Neuronal stem cell (in vitro differentiated cells): Measurements from ENCODE around the gene MROH7.

Experiments
- DNase-seq: peaks from one replicate; pipeline ENCODE4 v3.0.0-alpha.2; 2013; ENCODE audit warnings: low spot score
- H2AFZ ChIP-seq: one replicate; pipeline ENCODE4 v1.6.1; 2013; ENCODE audit warnings: mild to moderate bottlenecking, low read length, inconsistent platforms
- H2AK5ac ChIP-seq: 2 replicates; pipeline ENCODE4 v1.6.1; 2013; ENCODE audit warnings: low read depth, mild to moderate bottlenecking, inconsistent platforms, low read length, moderate library complexity, mixed read lengths
- H2BK120ac ChIP-seq: 2 replicates; pipeline ENCODE4 v1.6.1; 2013; ENCODE audit warnings: low read depth, mild to moderate bottlenecking, inconsistent platforms, low read length, moderate library complexity, mixed read lengths
- H2BK12ac ChIP-seq: one replicate; pipeline ENCODE4 v1.6.1; 2013; ENCODE audit warnings: low read length, inconsistent platforms
- H2BK15ac ChIP-seq: 2 replicates; pipeline ENCODE4 v1.6.1; 2013; ENCODE audit warnings: mild to moderate bottlenecking, low read length, inconsistent platforms, mixed read lengths
- H2BK5ac ChIP-seq: one replicate; pipeline ENCODE4 v1.6.1; 2013; ENCODE audit warnings: inconsistent platforms, mild to moderate bottlenecking, low read length, moderate library complexity
- H3K14ac ChIP-seq: one replicate; pipeline ENCODE4 v1.6.1; 2013; ENCODE audit warnings: low read length, inconsistent platforms
- H3K18ac ChIP-seq: 2 replicates; pipeline ENCODE4 v1.6.1; 2013; ENCODE audit warnings: low read length, inconsistent platforms
- H3K23ac ChIP-seq: 2 replicates; pipeline ENCODE4 v1.6.1; 2013; ENCODE audit warnings: low read depth, mild to moderate bottlenecking, mixed read lengths, low read length, inconsistent platforms; ENCODE audit not compliant: poor library complexity
- H3K27ac ChIP-seq: replicated peaks from 3 replicates; pipeline ENCODE4 v1.5.1; 2013; ENCODE audit warnings: low read length, inconsistent platforms
- H3K27me3 ChIP-seq, 3 experiments: 2 replicates each; pipeline ENCODE4 v1.6.1; 2013; ENCODE audit warnings: low read length in 3 of 3, mild to moderate bottlenecking in 2 of 3, inconsistent platforms in 1 of 3, low read depth in 1 of 3, mixed read lengths in 1 of 3, moderate library complexity in 1 of 3; ENCODE audit not compliant: control insufficient read depth in 3 of 3, insufficient read depth in 3 of 3
- H3K36me3 ChIP-seq, 2 donors: replicated peaks in 1 of 2; 2 replicates each; pipeline ENCODE4 v1.6.1; 2013; ENCODE audit warnings: low read length in 2 of 2; ENCODE audit not compliant: control insufficient read depth in 2 of 2, insufficient read depth in 2 of 2
- H3K4ac ChIP-seq: 2 replicates; pipeline ENCODE4 v1.6.1; 2013; ENCODE audit warnings: inconsistent platforms, mild to moderate bottlenecking, low read length, moderate library complexity
- H3K4me1 ChIP-seq, 2 donors: 1 replicate in 1 of 2; 2 replicates in 1 of 2; pipeline ENCODE4 v1.6.1; 2013; ENCODE audit warnings: low read length in 2 of 2, low read depth in 1 of 2; ENCODE audit not compliant: control insufficient read depth in 2 of 2, insufficient read depth in 1 of 2
- H3K4me2 ChIP-seq: one replicate; pipeline ENCODE4 v1.6.1; 2013; ENCODE audit warnings: mild to moderate bottlenecking, low read length, inconsistent platforms; ENCODE audit not compliant: insufficient read depth, poor library complexity, severe bottlenecking
- H3K4me3 ChIP-seq, 2 donors: 2 replicates each; pipeline ENCODE4 v1.5.1; 2013; ENCODE audit warnings: low read length in 2 of 2, mild to moderate bottlenecking in 2 of 2, inconsistent platforms in 1 of 2, moderate library complexity in 1 of 2
- H3K79me1 ChIP-seq: one replicate; pipeline ENCODE4 v1.6.1; 2013; ENCODE audit warnings: low read depth, mild to moderate bottlenecking, inconsistent platforms, low read length, moderate library complexity
- H3K9ac ChIP-seq: one replicate; pipeline ENCODE4 v1.6.1; 2013; ENCODE audit warnings: mild to moderate bottlenecking, low read depth, low read length, inconsistent platforms; ENCODE audit not compliant: poor library complexity
- H3K9me3 ChIP-seq, 2 donors: replicated peaks in 1 of 2; 2 replicates each; pipeline versions ENCODE3 to v1.6.1; 2013; ENCODE audit warnings: low read length in 2 of 2, mild to moderate bottlenecking in 2 of 2, inconsistent platforms in 1 of 2, low read depth in 1 of 2, mixed read lengths in 1 of 2, moderate library complexity in 1 of 2; ENCODE audit not compliant: control insufficient read depth in 2 of 2, insufficient read depth in 1 of 2
- H4K8ac ChIP-seq: one replicate; pipeline ENCODE4 v1.6.1; 2013; ENCODE audit warnings: low read depth, mild to moderate bottlenecking, inconsistent platforms, low read length, moderate library complexity
- H4K91ac ChIP-seq: one replicate; pipeline ENCODE4 v1.6.1; 2013; ENCODE audit warnings: low read length, low read depth, mild to moderate bottlenecking, inconsistent platforms; ENCODE audit not compliant: poor library complexity
- WGBS, 2 donors: extraction: QIAGEN DNeasy Blood & Tissue Kit; methylation state at CpG; one replicate each; pipeline ENCODE4 v1.1.7; 2013; ENCODE audit warnings: missing lambda C conversion rate in 2 of 2, mixed read lengths in 1 of 2; ENCODE audit not compliant: insufficient read length in 2 of 2, insufficient replicate concordance in 1 of 2; ENCODE audit errors: extremely low coverage in 2 of 2; 5-methylcytosine and 5-hydroxymethylcytosine counted together

The MROH7 gene

DNA sequence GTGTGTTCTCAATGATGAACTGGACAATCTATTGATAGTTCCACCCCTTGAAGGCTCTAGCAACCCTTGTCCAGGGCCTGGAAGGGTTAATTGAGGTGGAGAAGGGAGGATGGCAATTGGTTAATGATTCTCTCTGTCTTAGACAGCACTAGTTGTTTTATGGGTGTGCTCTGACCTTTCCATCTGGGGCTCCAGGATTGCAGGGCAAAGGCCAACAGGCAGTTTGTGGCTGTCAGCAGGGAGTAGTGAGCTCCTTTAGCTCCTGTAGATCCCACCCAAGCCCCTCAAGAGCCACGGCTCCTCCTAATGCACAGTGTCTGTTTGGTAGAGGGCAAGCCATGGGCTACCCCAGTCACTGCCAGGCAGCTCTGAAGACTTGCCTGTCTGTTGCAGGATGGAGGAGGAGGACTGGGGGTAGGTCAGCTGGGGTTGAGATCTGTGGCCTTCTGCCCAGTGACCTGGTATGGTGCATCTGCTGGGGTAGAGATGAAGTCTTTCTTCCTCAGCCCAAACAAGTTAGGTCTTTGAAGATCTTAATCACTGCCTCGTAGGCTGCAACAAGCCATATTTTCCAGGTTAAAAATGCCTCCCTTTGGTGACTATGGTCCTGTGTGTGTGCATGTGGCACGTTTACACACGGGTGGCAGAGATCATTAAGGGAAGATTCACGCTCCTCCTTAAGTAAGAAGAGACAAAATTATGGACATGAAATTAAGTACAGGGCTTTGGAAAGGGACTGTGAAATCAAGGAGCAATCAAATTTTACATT, 7.7 kb downstream of the MROH7 start:
- H2AK5ac ChIP-seq = no peak overlapping the region
- H4K8ac ChIP-seq = no peak overlapping the region
- no CpG with 5 or more reads among the region's 5 CpGs for WGBS, 2 donors
- H3K4me2 ChIP-seq = no peak overlapping the region
- DNase-seq = no peak
- H4K91ac ChIP-seq = no peak overlapping the region
- no peak overlapping the region for H3K18ac ChIP-seq
- H3K27me3 ChIP-seq = peaks cover 0 to 15% (median 0%) of the 10 kb centered on the region in 3 experiments
- no peaks in the 10 kb centered on the region for H3K79me1 ChIP-seq
- H2BK120ac ChIP-seq = no peak overlapping the region
- no peak overlapping the region for H2AFZ ChIP-seq
- no peaks in the 10 kb centered on the region for H3K36me3 ChIP-seq
- no peak overlapping the region for H2BK12ac ChIP-seq
- no peak overlapping the region for H3K23ac ChIP-seq
- no peaks in the 10 kb centered on the region for H3K9me3 ChIP-seq
- no peak overlapping the region for H3K14ac ChIP-seq
- H2BK5ac ChIP-seq = no peak overlapping the region
- H3K4me3 ChIP-seq = no peak overlapping the region
- H3K4ac ChIP-seq = no peak overlapping the region
- H3K9ac ChIP-seq = no peak overlapping the region
- H3K4me1 ChIP-seq = peaks cover 0 to 4% of the 10 kb centered on the region in 2 donors
- H3K27ac ChIP-seq = no peak overlapping the region
- H2BK15ac ChIP-seq = no peak overlapping the region

DNA sequence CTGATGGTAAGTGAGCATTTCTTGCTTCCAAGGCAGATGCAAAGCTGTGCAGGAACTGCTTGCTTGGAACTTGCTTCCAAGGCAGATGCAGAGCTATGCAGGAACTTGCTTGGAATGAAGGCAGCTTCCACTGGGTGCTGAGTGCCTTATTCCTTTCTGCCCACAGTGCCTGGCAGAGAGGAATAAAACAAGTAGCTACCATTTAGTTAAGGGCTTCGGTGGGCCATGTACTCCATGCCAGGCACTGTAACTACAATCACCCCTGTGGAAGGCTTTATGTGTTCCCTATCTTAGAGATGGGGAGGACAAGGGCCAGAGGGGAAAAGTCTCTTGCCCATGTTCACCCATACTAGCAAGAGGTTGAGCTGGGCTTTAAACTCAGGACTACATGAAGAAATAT, 8.3 kb downstream of the MROH7 start:
- no peak for DNase-seq
- Histone ChIP-seq H3K23ac (no peak overlapping the region), H2AK5ac (no peak overlapping the region), H3K79me1 (no peaks in the 10 kb centered on the region), H2AFZ (no peak overlapping the region), H3K36me3 (no peaks in the 10 kb centered on the region), H3K4me2 (no peak overlapping the region), H3K14ac (no peak overlapping the region), H4K8ac (no peak overlapping the region), H3K4me1 (peaks cover 0 to 4% of the 10 kb centered on the region in 2 donors), H3K27ac (no peak overlapping the region), H2BK120ac (no peak overlapping the region), H2BK12ac (no peak overlapping the region), H3K27me3 (peaks cover 0 to 15% (median 0%) of the 10 kb centered on the region in 3 experiments), H4K91ac (no peak overlapping the region), H3K9me3 (no peaks in the 10 kb centered on the region), H3K4me3 (no peak overlapping the region), H3K4ac (no peak overlapping the region), H2BK15ac (no peak overlapping the region), H3K9ac (no peak overlapping the region), H2BK5ac (no peak overlapping the region), H3K18ac (no peak overlapping the region)
- WGBS, 2 donors = no CpG with 5 or more reads among the region's 1 CpG

DNA sequence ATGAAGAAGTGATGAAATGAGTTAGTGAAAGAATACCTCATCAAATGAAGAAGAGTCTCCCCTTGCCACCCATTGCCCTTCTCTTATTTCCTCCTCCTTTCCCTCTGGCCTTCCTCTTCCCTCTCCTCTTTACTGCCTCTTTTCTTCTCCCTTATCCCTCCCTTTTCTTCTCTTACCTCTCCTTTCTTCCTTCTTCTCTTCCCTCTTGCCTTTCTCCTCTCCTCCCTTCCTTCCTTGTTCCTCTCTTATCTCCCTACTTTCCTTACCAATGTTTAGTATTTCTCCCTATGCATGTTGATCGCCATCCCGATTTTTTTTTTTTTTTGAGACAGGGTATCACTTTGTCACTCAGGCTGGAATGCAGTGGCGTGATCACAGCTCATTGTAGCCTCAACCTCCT, 8.8 kb downstream of the MROH7 start:
- Histone ChIP-seq H3K4me3 (no peak overlapping the region), H3K23ac (no peak overlapping the region), H2BK12ac (no peak overlapping the region), H2BK5ac (no peak overlapping the region), H2BK120ac (no peak overlapping the region), H3K18ac (no peak overlapping the region), H3K4ac (no peak overlapping the region), H3K9me3 (no peaks in the 10 kb centered on the region), H3K4me1 (peaks cover 0 to 4% of the 10 kb centered on the region in 2 donors), H3K36me3 (no peaks in the 10 kb centered on the region), H3K14ac (no peak overlapping the region), H2AFZ (no peak overlapping the region), H3K4me2 (no peak overlapping the region), H3K9ac (no peak overlapping the region), H3K27ac (no peak overlapping the region), H2AK5ac (no peak overlapping the region), H3K79me1 (no peaks in the 10 kb centered on the region), H2BK15ac (no peak overlapping the region), H4K91ac (no peak overlapping the region), H3K27me3 (peaks cover 0 to 15% (median 0%) of the 10 kb centered on the region in 3 experiments), H4K8ac (no peak overlapping the region)
- DNase-seq = no peak
- no CpG with 5 or more reads among the region's 3 CpGs for WGBS, 2 donors

DNA sequence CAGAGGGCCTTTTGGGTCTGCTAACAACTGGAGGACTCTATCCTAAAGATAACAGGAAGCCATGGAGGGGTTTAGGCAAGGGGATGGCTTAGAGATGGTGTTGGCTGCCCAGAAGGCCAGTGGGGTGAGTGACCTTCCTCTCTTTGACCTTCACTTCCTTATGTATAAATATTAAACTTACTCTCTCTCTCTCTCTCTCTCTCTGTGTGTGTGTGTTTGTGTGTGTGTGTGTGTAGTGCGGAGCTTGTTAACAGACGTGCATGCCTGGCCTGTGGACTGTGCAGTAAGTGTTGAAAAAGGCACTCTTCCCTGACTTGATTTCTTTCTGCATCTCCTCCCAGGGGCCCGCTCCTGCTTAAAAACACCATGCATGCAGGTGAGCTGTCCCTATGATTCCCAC, 10.0 kb downstream of the MROH7 start:
- H2BK15ac ChIP-seq = no peak overlapping the region
- peaks cover 0 to 4% of the 10 kb centered on the region in 2 donors for H3K4me1 ChIP-seq
- H2BK12ac ChIP-seq = no peak overlapping the region
- H4K8ac ChIP-seq = no peak overlapping the region
- no peak overlapping the region for H3K14ac ChIP-seq
- no peak overlapping the region for H2BK5ac ChIP-seq
- H3K27ac ChIP-seq = no peak overlapping the region
- no peak overlapping the region for H2BK120ac ChIP-seq
- H2AK5ac ChIP-seq = no peak overlapping the region
- H3K4ac ChIP-seq = no peak overlapping the region
- H3K4me3 ChIP-seq = no peak overlapping the region
- H3K4me2 ChIP-seq = no peak overlapping the region
- H3K36me3 ChIP-seq = no peaks in the 10 kb centered on the region
- H3K18ac ChIP-seq = no peak overlapping the region
- no peak overlapping the region for H2AFZ ChIP-seq
- H3K79me1 ChIP-seq = no peaks in the 10 kb centered on the region
- no CpG with 5 or more reads among the region's 3 CpGs for WGBS, 2 donors
- H3K9me3 ChIP-seq = no peaks in the 10 kb centered on the region
- DNase-seq = no peak
- H4K91ac ChIP-seq = no peak overlapping the region
- H3K27me3 ChIP-seq = peaks cover 0 to 15% (median 0%) of the 10 kb centered on the region in 3 experiments
- no peak overlapping the region for H3K9ac ChIP-seq
- no peak overlapping the region for H3K23ac ChIP-seq
